Measurements from ENCODE around the gene LRRC10. TPM values are rescaled to one million over a fixed set of nuclear protein-coding genes. Genes with fewer than 3 reads are reported as not detected.

The LRRC10 gene
- total RNA-seq, 1 donor from 2014 or later, result 0.52 TPM

Small RNAs within 50 kb of the gene (small RNA-seq; reads per million reads assigned to genes)
- 0.56 reads per million, percentile 64 among the genes with 10 or more reads in this experiment for gene MIR3913-1

Other genes with a start within 250 kb of the LRRC10 start
- gene FRS2, start 140.5 kb downstream of the LRRC10 start, total RNA-seq, result 32.9 TPM
- 158 TPM for gene CCT2, start 25.4 kb downstream of the LRRC10 start, total RNA-seq
- 45.4 TPM for gene BEST3, start 88.4 kb upstream of the LRRC10 start, total RNA-seq
- gene RAB3IP, start 128.0 kb upstream of the LRRC10 start, total RNA-seq, result 13.0 TPM
- under 0.01 TPM for gene MYRFL, start 214.3 kb upstream of the LRRC10 start, total RNA-seq